H1 (cell line): ENCODE results near the gene TIGD1. TPM values are rescaled to one million over a fixed set of nuclear protein-coding genes. Genes with fewer than 3 reads are reported as not detected.

Experiments
- CTCF ChIA-PET: fragments of 300-600 bp; sonication (Branson Sonifier 250); formaldehyde crosslinking; loops from one replicate; lab custom pipeline; 2021; ENCODE audit not compliant: partially characterized antibody; lab: Charles Lee
- POLR2A ChIA-PET: fragments of 300-600 bp; sonication (Branson Sonifier 250); formaldehyde crosslinking; loops from one replicate; lab custom pipeline; 2021; ENCODE audit warnings: inconsistent platforms; ENCODE audit not compliant: partially characterized antibody; lab: Charles Lee
- DNase-seq, 2 experiments: peaks; one replicate each; pipeline versions ENCODE4 v3.0.0 to v3.0.0-alpha.2; 2010 to 2022; ENCODE audit warnings: low spot score in 2 of 2, low read depth in 1 of 2, mixed read lengths in 1 of 2
- FAIRE-seq: peaks from 2 replicates; lab custom pipeline; 2011; peaks lifted over from hg19 to GRCh38; lab: Jason Lieb, UNC
- H2AFZ ChIP-seq: 2 replicates; pipeline ENCODE4 v1.8.1; 2012; ENCODE audit warnings: low read length, inconsistent platforms
- H2AK5ac ChIP-seq: 2 replicates; pipeline ENCODE4 v1.6.1; 2013; ENCODE audit warnings: low read depth, low read length
- H2BK120ac ChIP-seq: replicated peaks from 2 replicates; pipeline ENCODE3; 2013; ENCODE audit warnings: low read depth, low read length, inconsistent platforms
- H2BK12ac ChIP-seq: 2 replicates; pipeline ENCODE4 v1.6.1; 2013; ENCODE audit warnings: low read depth, low read length
- H2BK15ac ChIP-seq: 2 replicates; pipeline ENCODE4 v1.6.1; 2013; ENCODE audit warnings: low read length
- H2BK20ac ChIP-seq: 2 replicates; pipeline ENCODE4 v1.6.1; 2013; ENCODE audit warnings: low read length
- H2BK5ac ChIP-seq: 2 replicates; pipeline ENCODE4 v1.6.1; 2013; ENCODE audit warnings: low read depth, low read length
- H3K14ac ChIP-seq: 2 replicates; pipeline ENCODE4 v1.6.1; 2013; ENCODE audit warnings: inconsistent platforms; ENCODE audit not compliant: insufficient read length
- H3K18ac ChIP-seq: 2 replicates; pipeline ENCODE4 v1.6.1; 2013; ENCODE audit warnings: low read length; ENCODE audit errors: extremely low read depth
- H3K23ac ChIP-seq: 2 replicates; pipeline ENCODE4 v1.6.1; 2013; ENCODE audit warnings: inconsistent platforms; ENCODE audit not compliant: insufficient read length
- H3K23me2 ChIP-seq: 2 replicates; pipeline ENCODE4 v1.6.1; 2013; ENCODE audit warnings: low read depth, low read length
- H3K27ac ChIP-seq: 2 replicates; pipeline ENCODE4 v1.6.1; 2011; ENCODE audit warnings: low read depth, low read length, inconsistent platforms
- H3K27me3 ChIP-seq, 4 experiments: replicated peaks in 1 of 4; 1 replicate in 1 of 4; 2 replicates in 3 of 4; pipeline versions ENCODE4 v1.6.1 to v1.8.1; 2011 to 2013; ENCODE audit warnings: low read length in 3 of 4, mild to moderate bottlenecking in 3 of 4, inconsistent platforms in 2 of 4, mixed read lengths in 2 of 4, moderate library complexity in 1 of 4; ENCODE audit not compliant: control insufficient read depth in 3 of 4, insufficient read depth in 3 of 4; ENCODE audit errors: extremely low read depth in 1 of 4
- H3K36me3 ChIP-seq, 4 experiments: 2 replicates each; pipeline versions ENCODE4 v1.6.1 to v1.8.1; 2011 to 2013; ENCODE audit warnings: mild to moderate bottlenecking in 4 of 4, low read length in 3 of 4, moderate library complexity in 2 of 4, control low read depth in 1 of 4, inconsistent platforms in 1 of 4; ENCODE audit not compliant: insufficient read depth in 4 of 4, control insufficient read depth in 2 of 4
- H3K4ac ChIP-seq: replicated peaks from 2 replicates; pipeline ENCODE3; 2013; ENCODE audit warnings: low read length, low read depth, mixed read lengths, inconsistent platforms; ENCODE audit not compliant: insufficient read length
- H3K4me1 ChIP-seq, 4 experiments: replicated peaks in 1 of 4; 1 replicate in 1 of 4; 2 replicates in 3 of 4; pipeline versions ENCODE4 v1.6.1 to v1.8.1; 2011 to 2013; ENCODE audit warnings: low read length in 3 of 4, inconsistent platforms in 2 of 4, mixed read lengths in 1 of 4; ENCODE audit not compliant: insufficient read depth in 4 of 4, control insufficient read depth in 3 of 4
- H3K4me2 ChIP-seq, 2 experiments: 2 replicates each; pipeline versions ENCODE4 v1.6.1 to v1.8.1; 2011 to 2013; ENCODE audit warnings: low read depth in 2 of 2, low read length in 2 of 2, control low read depth in 1 of 2, inconsistent platforms in 1 of 2, mild to moderate bottlenecking in 1 of 2; ENCODE audit not compliant: insufficient read depth in 1 of 2
- H3K4me3 ChIP-seq, 4 experiments: fragments of 200-600, 300-600 bp in 1 of 4; sonication (generic), shearing (Covaris generic), sonication (Bioruptor Twin) in 1 of 4; 2 replicates each; pipeline versions ENCODE4 v1.5.1 to v1.8.1; 2011 to 2016; ENCODE audit warnings: low read length in 4 of 4, low read depth in 3 of 4, control low read depth in 2 of 4, inconsistent platforms in 2 of 4, mild to moderate bottlenecking in 2 of 4, mixed read lengths in 1 of 4, moderate library complexity in 1 of 4; ENCODE audit not compliant: insufficient read depth in 2 of 4; ENCODE audit errors: extremely low read depth in 1 of 4
- H3K56ac ChIP-seq: replicated peaks from 2 replicates; pipeline ENCODE3; 2013; ENCODE audit warnings: low read depth, mild to moderate bottlenecking, mixed read lengths, low read length, inconsistent platforms; ENCODE audit not compliant: insufficient read length
- H3K79me1 ChIP-seq: 2 replicates; pipeline ENCODE4 v1.6.1; 2013; ENCODE audit warnings: low read depth, low read length, control low read depth
- H3K79me2 ChIP-seq, 2 experiments: 2 replicates each; pipeline versions ENCODE4 v1.6.1 to v1.8.1; 2012 to 2013; ENCODE audit warnings: low read length in 2 of 2, mild to moderate bottlenecking in 2 of 2, inconsistent platforms in 1 of 2; ENCODE audit not compliant: insufficient read depth in 2 of 2, control insufficient read depth in 1 of 2
- H3K9ac ChIP-seq, 4 experiments: replicated peaks in 1 of 4; 1 replicate in 1 of 4; 2 replicates in 3 of 4; pipeline versions ENCODE4 v1.6.1 to v1.8.1; 2011 to 2013; ENCODE audit warnings: low read depth in 3 of 4, low read length in 3 of 4, control low read depth in 2 of 4, mild to moderate bottlenecking in 2 of 4, moderate library complexity in 2 of 4, inconsistent platforms in 1 of 4; ENCODE audit errors: extremely low read depth in 1 of 4
- H3K9me3 ChIP-seq, 2 experiments: 2 replicates each; pipeline versions ENCODE4 v1.6.1 to v1.8.1; 2012 to 2013; ENCODE audit warnings: mild to moderate bottlenecking in 2 of 2, moderate library complexity in 2 of 2, control low read depth in 1 of 2, inconsistent platforms in 1 of 2, low read depth in 1 of 2, low read length in 1 of 2, mixed read lengths in 1 of 2; ENCODE audit not compliant: insufficient read depth in 2 of 2
- H4K20me1 ChIP-seq, 2 experiments: replicated peaks in 1 of 2; 2 replicates each; pipeline versions ENCODE3 to v1.8.1; 2011 to 2013; ENCODE audit warnings: inconsistent platforms in 2 of 2, low read length in 2 of 2, mild to moderate bottlenecking in 1 of 2; ENCODE audit not compliant: insufficient read depth in 2 of 2, control insufficient read depth in 1 of 2
- H4K5ac ChIP-seq: 2 replicates; pipeline ENCODE4 v1.6.1; 2013; ENCODE audit warnings: low read length, low read depth, mixed read lengths, inconsistent platforms; ENCODE audit not compliant: insufficient read length
- H4K8ac ChIP-seq: 2 replicates; pipeline ENCODE4 v1.8.0; 2013; ENCODE audit warnings: mild to moderate bottlenecking, moderate library complexity, low read length, inconsistent platforms; ENCODE audit not compliant: insufficient read depth; ENCODE audit errors: extremely low read depth
- H4K91ac ChIP-seq: replicated peaks from 2 replicates; pipeline ENCODE3; 2013; ENCODE audit warnings: low read length, mixed read lengths, inconsistent platforms; ENCODE audit not compliant: insufficient read length
- BCL11A ChIP-seq, 2 experiments: IDR thresholded peaks; one replicate each; pipeline ENCODE4 v1.6.1; 2011; ENCODE audit warnings: low read depth in 2 of 2, low read length in 2 of 2, mild to moderate bottlenecking in 2 of 2
- BRCA1 ChIP-seq: IDR thresholded peaks from 2 replicates; pipeline ENCODE4 v1.6.1; 2012; ENCODE audit warnings: low read depth, low read length, improper control_type of control experiment
- CBX8 ChIP-seq: fragments of 300-800, 300-1000 bp; sonication (generic); IDR thresholded peaks from 2 replicates; pipeline ENCODE4 v1.7.1; 2016; ENCODE audit warnings: low read depth, low read length, borderline replicate concordance
- GTF2F1 ChIP-seq: IDR thresholded peaks from 2 replicates; pipeline ENCODE4 v1.6.1; 2012; ENCODE audit warnings: low read depth, low read length, improper control_type of control experiment, borderline replicate concordance
- HDAC2 ChIP-seq, 2 experiments: fragments of 300-600 bp in 1 of 2; sonication (generic) in 1 of 2; IDR thresholded peaks; 2 replicates each; pipeline ENCODE4 v1.6.1; 2011 to 2012; ENCODE audit warnings: low read depth in 2 of 2, low read length in 2 of 2, mild to moderate bottlenecking in 2 of 2, moderate library complexity in 2 of 2, borderline replicate concordance in 1 of 2, inconsistent platforms in 1 of 2
- MAFK ChIP-seq: IDR thresholded peaks from 2 replicates; pipeline ENCODE4 v1.6.1; 2012; ENCODE audit warnings: low read depth, mild to moderate bottlenecking, improper control_type of control experiment, low read length
- RNF2 ChIP-seq: fragments of 200-900, 300-1000 bp; sonication (generic); IDR thresholded peaks from 2 replicates; pipeline ENCODE4 v1.7.1; 2016; ENCODE audit warnings: borderline replicate concordance, low read depth, mild to moderate bottlenecking, antibody characterized with exemption, low read length; ENCODE audit not compliant: poor library complexity, severe bottlenecking; ENCODE audit errors: missing control alignments
- SAP30 ChIP-seq: fragments of 300-600 bp; sonication (generic); IDR thresholded peaks from 2 replicates; pipeline ENCODE4 v1.7.1; 2012; ENCODE audit warnings: low read length, moderate library complexity, mild to moderate bottlenecking, inconsistent platforms; ENCODE audit not compliant: insufficient read depth, insufficient replicate concordance
- SP4 ChIP-seq: IDR thresholded peaks from 2 replicates; pipeline ENCODE4 v1.6.1; 2012; ENCODE audit warnings: low read length, inconsistent platforms
- SRF ChIP-seq: IDR thresholded peaks from 2 replicates; pipeline ENCODE4 v1.6.1; 2011; ENCODE audit warnings: mild to moderate bottlenecking, low read depth, low read length, moderate library complexity
- WGBS, 2 experiments: shearing (Covaris generic) in 1 of 2; methylation state at CpG; one replicate each; pipeline versions ENCODE4 v1.1.6 to v1.1.7; 2013 to 2015; ENCODE audit warnings: low lambda C conversion rate in 2 of 2, mixed read lengths in 2 of 2, inconsistent platforms in 1 of 2, low coverage in 1 of 2, missing lambda C conversion rate in 1 of 2; ENCODE audit not compliant: insufficient replicate concordance in 2 of 2, insufficient coverage in 1 of 2, insufficient read length in 1 of 2; ENCODE audit errors: extremely low coverage in 1 of 2, missing lambda C conversion rate in 1 of 2; 5-methylcytosine and 5-hydroxymethylcytosine counted together
- polyA plus RNA-seq, 7 experiments: library from polyadenylated mRNA; depleted of rRNA in 3 of 7; stranded (reverse) in 5 of 7; unstranded in 2 of 7; fragments of >200 nt in 5 of 7; fragments of 200-250 nt in 2 of 7; gene quantifications; 1 replicate in 5 of 7; 2 replicates in 1 of 7; 4 replicates in 1 of 7; pipeline versions ENCODE4 v1.2.1 to v1.2.3, GENCODE V29; 2011 to 2013; ENCODE audit warnings: missing spikeins in 2 of 7, mixed read lengths in 2 of 7
- total RNA-seq: library from RNA; stranded (reverse); fragmentation: NEBNext Ultra II Directional; extraction: Animal tissue kit (Norgen Biotek cat#: 25700); gene quantifications from 2 replicates; pipeline ENCODE4 v1.2.1, GENCODE V29; 2021
- TF ChIP-seq, protein P1 (sequence below): IDR thresholded peaks from 2 replicates; pipeline ENCODE4 v1.6.1; 2011; ENCODE audit warnings: low read length, improper control_type of control experiment

TIGD1 gene
- total and polyA plus RNA-seq, 2 of the 8 experiments (the other 6 are each of a cell fraction or from before 2014, with no cell fraction given), result 4.7 to 8.3 TPM

DNA sequence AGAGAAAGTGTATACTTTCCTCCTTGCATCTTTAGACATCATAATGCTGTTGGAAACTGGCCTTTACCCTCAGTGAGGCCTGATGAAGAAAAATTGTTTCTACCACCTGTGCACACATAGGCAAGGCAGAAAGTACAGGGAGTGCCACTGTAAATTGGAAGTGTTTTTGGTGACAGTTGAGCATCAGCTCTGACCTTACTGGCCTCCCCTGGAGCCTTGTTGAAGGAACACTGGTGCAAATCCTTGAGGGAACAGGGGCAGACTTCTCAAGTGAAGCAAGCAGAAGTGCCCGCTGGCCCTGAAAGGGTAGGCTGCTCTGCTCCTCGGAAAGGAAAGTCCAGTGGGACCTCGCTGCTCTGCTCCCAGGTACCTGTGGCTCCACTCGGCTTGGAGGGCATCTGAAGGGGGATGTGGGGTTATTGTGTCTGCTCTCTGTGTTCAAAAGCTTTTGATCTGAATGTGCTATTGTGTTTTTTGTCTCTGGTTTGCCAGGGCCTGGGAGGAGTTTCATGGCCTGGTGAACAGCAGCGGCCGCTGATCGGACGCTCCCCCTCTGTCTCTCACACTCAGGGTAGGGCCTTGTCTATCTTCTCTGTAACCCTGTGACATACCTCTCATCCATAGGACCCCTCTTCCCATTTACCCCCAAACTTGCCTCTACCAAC lies 23.5 kb upstream of the TIGD1 start:
- H2BK12ac ChIP-seq, result no peak overlapping the region
- H3K4me1 ChIP-seq, result no peaks in the 10 kb centered on the region
- H3K79me2 ChIP-seq, result no peaks in the 10 kb centered on the region
- FAIRE-seq (no peak), DNase-seq (no peak)
- no peak overlapping the region for H3K18ac ChIP-seq
- H3K27ac ChIP-seq, result no peak overlapping the region
- no peak overlapping the region for H3K4ac ChIP-seq
- no peak overlapping the region; the same call in 1 of the 2 replicates for H4K8ac ChIP-seq
- 95% methylated on average over 8 of the region's 8 CpGs; no CpG with 5 or more reads in 1 of the 2 experiments for WGBS, 2 experiments
- no peak overlapping the region for H4K5ac ChIP-seq
- H3K23ac ChIP-seq, result no peak overlapping the region
- H3K9me3 ChIP-seq, result no peaks in the 10 kb centered on the region
- no peak overlapping the region for H3K9ac ChIP-seq
- H2AFZ ChIP-seq, result no peak overlapping the region
- peaks cover 0 to 4% of the 10 kb centered on the region in 2 experiments for H4K20me1 ChIP-seq
- H3K56ac ChIP-seq, result no peak overlapping the region
- no peaks in the 10 kb centered on the region for H3K27me3 ChIP-seq
- H2BK120ac ChIP-seq, result no peak overlapping the region
- H3K23me2 ChIP-seq, result no peaks in the 10 kb centered on the region
- no peak overlapping the region for H4K91ac ChIP-seq
- no peak overlapping the region for H2BK5ac ChIP-seq
- H2BK20ac ChIP-seq, result no peak overlapping the region
- H3K79me1 ChIP-seq, result no peaks in the 10 kb centered on the region; the same call in 1 of the 2 replicates
- no peak overlapping the region for H2AK5ac ChIP-seq
- H2BK15ac ChIP-seq, result no peak overlapping the region
- POLR2A ChIA-PET, result no interaction called here
- H3K4me3 ChIP-seq, result no peak overlapping the region
- no peak overlapping the region for H3K14ac ChIP-seq
- CTCF ChIA-PET, result interaction anchor here (0.8 kb wide), 1 partner anchor 27 kb away, joined by 3 read pairs; no protein-coding TSS in a partner anchor
- no peak overlapping the region for H3K4me2 ChIP-seq
- peaks cover 6 to 35% (median 23%) of the 10 kb centered on the region in 4 experiments; a peak in 7 of 8 replicates for H3K36me3 ChIP-seq
- TF ChIP-seq SRF (no peak), RNF2 (no peak), BCL11A (IDR thresholded peaks at IDR 0.05; ENCODE audit: low read depth in 2 of 2, low read length in 2 of 2) (no peak), HDAC2 (IDR thresholded peaks at IDR 0.05; ENCODE audit: borderline replicate concordance in 1 of 2, low read depth in 2 of 2, low read length in 2 of 2) (no peak), BRCA1 (no peak), SAP30 (no peak), SP4 (no peak), CBX8 (no peak), MAFK (no peak), GTF2F1 (no peak)
- TF ChIP-seq, protein P1, sequence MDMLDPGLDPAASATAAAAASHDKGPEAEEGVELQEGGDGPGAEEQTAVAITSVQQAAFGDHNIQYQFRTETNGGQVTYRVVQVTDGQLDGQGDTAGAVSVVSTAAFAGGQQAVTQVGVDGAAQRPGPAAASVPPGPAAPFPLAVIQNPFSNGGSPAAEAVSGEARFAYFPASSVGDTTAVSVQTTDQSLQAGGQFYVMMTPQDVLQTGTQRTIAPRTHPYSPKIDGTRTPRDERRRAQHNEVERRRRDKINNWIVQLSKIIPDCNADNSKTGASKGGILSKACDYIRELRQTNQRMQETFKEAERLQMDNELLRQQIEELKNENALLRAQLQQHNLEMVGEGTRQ, result no peak
